Loucy (cell line): ENCODE results near the gene ADORA1.

Experiments used
- CTCF ChIP-seq: fragments of 200-600 bp; sonication (generic); conservative IDR thresholded peaks from 2 replicates; pipeline ENCODE4 v1.5.1; 2014; ENCODE audit warnings: mild to moderate bottlenecking, antibody characterized with exemption, low read length
- EZH2phosphoT487 ChIP-seq: fragments of 200-600 bp; IDR thresholded peaks from 2 replicates; pipeline ENCODE4 v1.6.1; 2018; ENCODE audit warnings: antibody characterized with exemption, mild to moderate bottlenecking, moderate library complexity, borderline replicate concordance

GRCh38 chr1:203166192-203166940 lies 38.8 kb downstream of the ADORA1 start:
- TF ChIP-seq CTCF (peak; percentile 41), EZH2phosphoT487 (no peak)
